Neural cell (in vitro differentiated cells): ENCODE data around the gene RAB11FIP3. TPM values are rescaled to one million over a fixed set of nuclear protein-coding genes. Genes with fewer than 3 reads are reported as not detected.

Experiments used
- H2AFZ ChIP-seq: fragments of 200-600, 300-800 bp; sonication (generic), shearing (Covaris generic); 2 replicates; pipeline ENCODE4 v1.6.0; 2014; ENCODE audit warnings: low read depth, mild to moderate bottlenecking, antibody characterized with exemption, low read length, moderate library complexity
- H3F3A ChIP-seq: fragments of 200-600 bp; shearing (Covaris generic); 2 replicates; pipeline ENCODE4 v1.6.1; 2016; ENCODE audit warnings: mild to moderate bottlenecking, moderate library complexity, mixed read lengths, antibody characterized with exemption, low read length; ENCODE audit not compliant: insufficient read depth, poor library complexity, severe bottlenecking
- H3K27ac ChIP-seq: fragments of 200-600, 300-800 bp; sonication (generic), shearing (Covaris generic); 2 replicates; pipeline ENCODE4 v1.5.1; 2014; ENCODE audit warnings: mild to moderate bottlenecking, low read length, moderate library complexity
- H3K27me3 ChIP-seq: fragments of 300-800, 200-600 bp; sonication (generic), shearing (Covaris generic); 2 replicates; pipeline ENCODE4 v1.6.0; 2014; ENCODE audit warnings: mild to moderate bottlenecking, low read depth, low read length, moderate library complexity; ENCODE audit not compliant: insufficient read depth
- H3K36me3 ChIP-seq: fragments of 300-800, 200-600 bp; sonication (generic), shearing (Covaris generic); 2 replicates; pipeline ENCODE4 v1.5.1; 2014; ENCODE audit warnings: mild to moderate bottlenecking, antibody characterized with exemption, low read length, moderate library complexity; ENCODE audit not compliant: insufficient read depth
- H3K4me2 ChIP-seq: fragments of 300-800, 200-600 bp; sonication (generic), shearing (Covaris generic); 2 replicates; pipeline ENCODE4 v1.6.0; 2014; ENCODE audit warnings: mild to moderate bottlenecking, low read length
- H3K4me3 ChIP-seq: fragments of 300-800, 200-600 bp; sonication (generic), shearing (Covaris generic); 2 replicates; pipeline ENCODE4 v1.5.1; 2014; ENCODE audit warnings: mild to moderate bottlenecking, low read length, moderate library complexity
- H3K79me2 ChIP-seq: fragments of 200-600 bp; shearing (Covaris generic); replicated peaks from 2 replicates; pipeline ENCODE4 v1.6.0; 2014; ENCODE audit warnings: mild to moderate bottlenecking, low read length, moderate library complexity; ENCODE audit not compliant: insufficient read depth
- H3K9ac ChIP-seq: fragments of 300-800, 200-600 bp; sonication (generic), shearing (Covaris generic); 2 replicates; pipeline ENCODE4 v1.6.1; 2016; ENCODE audit warnings: mild to moderate bottlenecking, low read length, mixed read lengths
- H3K9me2 ChIP-seq: fragments of 200-600 bp; shearing (Covaris generic); 2 replicates; pipeline ENCODE4 v1.6.1; 2016; ENCODE audit warnings: mild to moderate bottlenecking, low read length, mixed read lengths; ENCODE audit not compliant: insufficient read depth
- H3K9me3 ChIP-seq: fragments of 200-600, 300-800 bp; sonication (generic), shearing (Covaris generic); 2 replicates; pipeline ENCODE4 v1.6.1; 2016; ENCODE audit warnings: mild to moderate bottlenecking, mixed run types, low read length, moderate library complexity, mixed read lengths
- H4K20me1 ChIP-seq: fragments of 200-600 bp; shearing (Covaris generic); 2 replicates; pipeline ENCODE4 v1.6.1; 2016; ENCODE audit warnings: mild to moderate bottlenecking, mixed run types; ENCODE audit not compliant: insufficient read depth
- CTCF ChIP-seq: fragments of 450-650 bp; IDR thresholded peaks from 2 replicates; pipeline ENCODE4 v1.5.1; 2014; ENCODE audit warnings: antibody characterized with exemption, mild to moderate bottlenecking, moderate library complexity; ENCODE audit not compliant: poor library complexity, severe bottlenecking
- EP300 ChIP-seq: fragments of 450-650 bp; conservative IDR thresholded peaks from 2 replicates; pipeline ENCODE4 v1.6.1; 2014; ENCODE audit warnings: antibody characterized with exemption, mild to moderate bottlenecking, moderate library complexity; ENCODE audit not compliant: poor library complexity, severe bottlenecking
- EZH2 ChIP-seq: fragments of 200-600, 300-800 bp; shearing (Covaris generic), sonication (generic); IDR thresholded peaks from 2 replicates; pipeline ENCODE4 v1.6.1; 2014; ENCODE audit warnings: antibody characterized with exemption, low read length, borderline replicate concordance, mild to moderate bottlenecking; ENCODE audit not compliant: insufficient read depth, poor library complexity, severe bottlenecking
- MXI1 ChIP-seq: fragments of 450-650 bp; conservative IDR thresholded peaks from 2 replicates; pipeline ENCODE4 v1.6.1; 2014; ENCODE audit warnings: antibody characterized with exemption, mild to moderate bottlenecking; ENCODE audit not compliant: poor library complexity, severe bottlenecking
- POLR2AphosphoS5 ChIP-seq: IDR thresholded peaks from 2 replicates; pipeline ENCODE4 v1.6.1; 2012
- RAD21 ChIP-seq: fragments of 450-650 bp; conservative IDR thresholded peaks from 2 replicates; pipeline ENCODE4 v1.6.1; 2014; ENCODE audit warnings: antibody characterized with exemption, mild to moderate bottlenecking, moderate library complexity
- SMC3 ChIP-seq: fragments of 450-650 bp; conservative IDR thresholded peaks from 2 replicates; pipeline ENCODE4 v1.6.1; 2014; ENCODE audit warnings: antibody characterized with exemption, mild to moderate bottlenecking, moderate library complexity; ENCODE audit not compliant: poor library complexity
- TAF1 ChIP-seq: IDR thresholded peaks from 2 replicates; pipeline ENCODE4 v1.6.1; 2012; ENCODE audit warnings: low read depth
- polyA plus RNA-seq: library from polyadenylated mRNA; depleted of rRNA; stranded (reverse); fragments of >200 nt; gene quantifications from 2 replicates; pipeline ENCODE4 v1.2.3, GENCODE V29; 2014
- TF ChIP-seq, protein P1 (sequence below): IDR thresholded peaks from 2 replicates; pipeline ENCODE4 v1.6.1; 2012; ENCODE audit warnings: borderline replicate concordance

The RAB11FIP3 gene
- polyA plus RNA-seq, 1 donor from 2014 or later = 55.0 TPM

DNA sequence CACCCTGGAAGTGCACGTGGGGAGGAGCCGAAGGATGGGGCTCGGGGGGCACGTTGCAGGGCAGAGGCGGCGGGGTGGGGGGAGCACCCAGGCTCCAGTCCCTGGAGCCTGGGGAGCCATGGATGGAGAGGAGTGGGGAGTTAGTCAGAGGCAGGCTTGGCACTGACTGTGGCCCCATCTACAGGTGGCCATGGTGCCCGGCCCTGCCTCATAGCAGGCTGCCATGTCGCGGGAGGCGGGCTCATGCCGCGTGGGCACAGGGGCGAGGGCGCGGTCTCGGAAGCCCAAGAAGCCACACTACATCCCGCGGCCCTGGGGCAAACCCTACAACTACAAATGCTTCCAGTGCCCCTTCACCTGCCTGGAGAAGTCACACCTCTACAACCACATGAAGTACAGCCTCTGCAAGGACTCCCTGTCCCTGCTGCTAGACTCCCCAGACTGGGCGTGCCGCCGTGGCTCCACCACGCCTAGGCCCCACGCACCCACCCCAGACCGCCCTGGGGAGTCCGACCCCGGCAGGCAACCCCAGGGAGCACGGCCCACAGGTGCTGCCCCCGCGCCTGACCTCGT is 137.7 kb downstream of the RAB11FIP3 start:
- H3K4me2 ChIP-seq = no peak overlapping the region
- no peaks in the 10 kb centered on the region for H4K20me1 ChIP-seq
- H3K9me2 ChIP-seq = no peaks in the 10 kb centered on the region
- no peak overlapping the region for H3K9ac ChIP-seq
- no peaks in the 10 kb centered on the region for H3F3A ChIP-seq
- no peaks in the 10 kb centered on the region for H3K36me3 ChIP-seq
- no peak overlapping the region for H2AFZ ChIP-seq
- TF ChIP-seq SMC3 (no peak), RAD21 (no peak), EZH2 (no peak), CTCF (no peak), EP300 (no peak), TAF1 (no peak), MXI1 (no peak), POLR2AphosphoS5 (no peak)
- TF ChIP-seq, protein P1, sequence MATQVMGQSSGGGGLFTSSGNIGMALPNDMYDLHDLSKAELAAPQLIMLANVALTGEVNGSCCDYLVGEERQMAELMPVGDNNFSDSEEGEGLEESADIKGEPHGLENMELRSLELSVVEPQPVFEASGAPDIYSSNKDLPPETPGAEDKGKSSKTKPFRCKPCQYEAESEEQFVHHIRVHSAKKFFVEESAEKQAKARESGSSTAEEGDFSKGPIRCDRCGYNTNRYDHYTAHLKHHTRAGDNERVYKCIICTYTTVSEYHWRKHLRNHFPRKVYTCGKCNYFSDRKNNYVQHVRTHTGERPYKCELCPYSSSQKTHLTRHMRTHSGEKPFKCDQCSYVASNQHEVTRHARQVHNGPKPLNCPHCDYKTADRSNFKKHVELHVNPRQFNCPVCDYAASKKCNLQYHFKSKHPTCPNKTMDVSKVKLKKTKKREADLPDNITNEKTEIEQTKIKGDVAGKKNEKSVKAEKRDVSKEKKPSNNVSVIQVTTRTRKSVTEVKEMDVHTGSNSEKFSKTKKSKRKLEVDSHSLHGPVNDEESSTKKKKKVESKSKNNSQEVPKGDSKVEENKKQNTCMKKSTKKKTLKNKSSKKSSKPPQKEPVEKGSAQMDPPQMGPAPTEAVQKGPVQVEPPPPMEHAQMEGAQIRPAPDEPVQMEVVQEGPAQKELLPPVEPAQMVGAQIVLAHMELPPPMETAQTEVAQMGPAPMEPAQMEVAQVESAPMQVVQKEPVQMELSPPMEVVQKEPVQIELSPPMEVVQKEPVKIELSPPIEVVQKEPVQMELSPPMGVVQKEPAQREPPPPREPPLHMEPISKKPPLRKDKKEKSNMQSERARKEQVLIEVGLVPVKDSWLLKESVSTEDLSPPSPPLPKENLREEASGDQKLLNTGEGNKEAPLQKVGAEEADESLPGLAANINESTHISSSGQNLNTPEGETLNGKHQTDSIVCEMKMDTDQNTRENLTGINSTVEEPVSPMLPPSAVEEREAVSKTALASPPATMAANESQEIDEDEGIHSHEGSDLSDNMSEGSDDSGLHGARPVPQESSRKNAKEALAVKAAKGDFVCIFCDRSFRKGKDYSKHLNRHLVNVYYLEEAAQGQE = no peak
- no peak overlapping the region for H3K4me3 ChIP-seq
- peaks cover 39% of the 10 kb centered on the region for H3K27me3 ChIP-seq
- H3K27ac ChIP-seq = no peak overlapping the region
- no peaks in the 10 kb centered on the region for H3K79me2 ChIP-seq
- no peaks in the 10 kb centered on the region for H3K9me3 ChIP-seq

GRCh38 chr16:564690-565418 is 139.4 kb downstream of the RAB11FIP3 start:
- Histone ChIP-seq H3K4me3 (no peak overlapping the region), H3K9me2 (no peaks in the 10 kb centered on the region), H3K27ac (no peak overlapping the region), H3K27me3 (peaks cover 22% of the 10 kb centered on the region), H3K9me3 (no peaks in the 10 kb centered on the region), H3K4me2 (no peak overlapping the region), H3K36me3 (no peaks in the 10 kb centered on the region), H3K79me2 (peaks cover 7% of the 10 kb centered on the region), H3K9ac (no peak overlapping the region), H3F3A (no peaks in the 10 kb centered on the region), H2AFZ (no peak overlapping the region), H4K20me1 (no peaks in the 10 kb centered on the region)
- no peak for TF ChIP-seq SMC3
- TF ChIP-seq CTCF = no peak
- TF ChIP-seq MXI1 = no peak
- TF ChIP-seq EP300 = no peak
- no peak for TF ChIP-seq TAF1
- TF ChIP-seq, protein P1 = no peak
- TF ChIP-seq EZH2 = no peak
- TF ChIP-seq POLR2AphosphoS5 = no peak
- TF ChIP-seq RAD21 = no peak
